AG04449 (cell line): Measurements from ENCODE around the gene UNC45B.
"Not testable (repeated sequence)": the region's sequence is repeated elsewhere in the genome, so short reads cannot be mapped to it uniquely, and the experiment has no call there.

Experiments used
- CTCF ChIA-PET: fragments of 350-600 bp; formaldehyde crosslinking; extraction: SDS; loops from one replicate; lab custom pipeline; 2021; ENCODE audit warnings: antibody characterized with exemption; lab: Yijun Ruan, JAX
- POLR2A ChIA-PET: fragments of 400-600, 350-600 bp; formaldehyde crosslinking; extraction: SDS; loops from one replicate; lab custom pipeline; 2020; ENCODE audit warnings: antibody characterized with exemption, inconsistent platforms; lab: Yijun Ruan, JAX
- DNase-seq: peaks from one replicate; pipeline ENCODE4 v3.0.0-alpha.2; 2010; ENCODE audit warnings: low read depth, low spot score
- H3K4me3 ChIP-seq: 2 replicates; pipeline ENCODE4 v1.5.1; 2011; ENCODE audit warnings: low read depth, mild to moderate bottlenecking, control low read depth, low read length
- CTCF ChIP-seq: IDR thresholded peaks from one replicate; pipeline ENCODE4 v1.5.1; 2011; ENCODE audit warnings: mild to moderate bottlenecking, moderate library complexity, low read length, control low read depth, inconsistent platforms; ENCODE audit not compliant: insufficient read depth; ENCODE audit errors: missing control alignments

UNC45B gene

GRCh38 chr17:35171834-35172233 lies 24.2 kb downstream of the UNC45B start:
- TF ChIP-seq CTCF = no peak
- H3K4me3 ChIP-seq = no peak overlapping the region
- DNase-seq = no peak
- POLR2A ChIA-PET = no interaction called here
- CTCF ChIA-PET = interaction anchor here (0.8 to 9.3 kb wide), 3 partner anchors 141 to 367 kb away, joined by 3 to 72 read pairs (median 23); partner anchors contain the start of gene SLFN12L

- H3K4me3 ChIP-seq, DNase-seq, POLR2A ChIA-PET: not testable (repeated sequence)
- CTCF ChIA-PET = interaction anchor here (1.1 to 1.2 kb wide), 2 partner anchors 140 to 366 kb away, joined by 3 to 5 read pairs; partner anchors contain the start of gene SLFN12L
Observed at GRCh38 chr17:35172321-35172720, 24.7 kb downstream of the UNC45B start.

- ChIA-PET CTCF (interaction anchor here (1.2 to 1.3 kb wide), 2 partner anchors 21 to 360 kb away, joined by 3 read pairs; no protein-coding TSS in a partner anchor), POLR2A (no interaction called here)
- H3K4me3 ChIP-seq = no peak overlapping the region
- DNase-seq = no peak
- TF ChIP-seq CTCF = no peak
Observed at GRCh38 chr17:35174835-35175334, 27.3 kb downstream of the UNC45B start.

- POLR2A ChIA-PET = no interaction called here
- DNase-seq = no peak
- CTCF ChIA-PET = interaction anchor here (0.8 kb wide), 1 partner anchor 356 kb away, joined by 3 read pairs; no protein-coding TSS in a partner anchor
Observed at GRCh38 chr17:35175638-35176415, 28.2 kb downstream of the UNC45B start.

GRCh38 chr17:35176897-35177296 lies 29.3 kb downstream of the UNC45B start:
- no peak for TF ChIP-seq CTCF
- DNase-seq = no peak
- ChIA-PET CTCF (no interaction called here), POLR2A (no interaction called here)
- no peak overlapping the region for H3K4me3 ChIP-seq

More at GRCh38 chr17:35175638-35176415, 28.2 kb downstream of the UNC45B start:
- TF ChIP-seq CTCF = no peak
- no peak overlapping the region for H3K4me3 ChIP-seq

GRCh38 chr17:35179379-35179778 lies 31.8 kb downstream of the UNC45B start:
- CTCF ChIA-PET = interaction anchor here (1.8 kb wide), 1 partner anchor 359 kb away, joined by 4 read pairs; no protein-coding TSS in a partner anchor
- DNase-seq, H3K4me3 ChIP-seq, POLR2A ChIA-PET: not testable (repeated sequence)

GRCh38 chr17:35183332-35183731 lies 35.7 kb downstream of the UNC45B start:
- DNase-seq = no peak
- POLR2A ChIA-PET = no interaction called here
- H3K4me3 ChIP-seq = no peak overlapping the region
- no peak for TF ChIP-seq CTCF
- CTCF ChIA-PET = interaction anchor here (0.9 kb wide), 1 partner anchor 13 kb away, joined by 3 read pairs; no protein-coding TSS in a partner anchor
